Stimulated activated CD8-positive, alpha-beta memory T cell treated with anti-CD3 and anti-CD28 coated beads, Interleukin-4, amount 100 ng/mL, for 48 hours (primary cell): ENCODE results near the gene ACTL10.

Source experiments
- DNase-seq: peaks from one replicate; pipeline ENCODE4 v3.0.0-alpha.2; 2020

The ACTL10 gene

DNA sequence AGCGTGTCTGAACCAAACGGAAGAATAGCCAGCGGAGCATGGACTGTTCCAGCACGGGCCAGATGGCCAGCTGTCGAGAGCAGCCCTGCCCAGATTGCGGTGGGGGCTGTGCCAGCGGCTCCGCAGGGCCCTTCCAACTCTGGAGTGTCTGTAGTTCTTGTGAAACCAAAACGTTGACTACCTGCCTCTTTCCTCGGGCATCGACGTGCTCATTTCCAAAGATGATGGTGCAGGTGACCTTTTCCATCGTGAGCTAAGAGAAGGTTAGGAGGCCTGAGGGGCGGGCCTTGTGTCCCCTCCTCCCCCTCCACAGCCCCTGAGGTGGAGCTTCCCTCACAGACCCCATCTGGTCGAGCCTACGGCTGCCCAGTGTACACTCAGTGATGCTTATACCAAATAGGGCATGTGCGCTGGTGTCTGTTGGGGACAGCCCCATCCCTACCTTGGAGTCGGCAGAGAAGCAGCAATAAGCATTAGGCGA is 17.5 kb upstream of the ACTL10 start:
- no peak for DNase-seq

DNA sequence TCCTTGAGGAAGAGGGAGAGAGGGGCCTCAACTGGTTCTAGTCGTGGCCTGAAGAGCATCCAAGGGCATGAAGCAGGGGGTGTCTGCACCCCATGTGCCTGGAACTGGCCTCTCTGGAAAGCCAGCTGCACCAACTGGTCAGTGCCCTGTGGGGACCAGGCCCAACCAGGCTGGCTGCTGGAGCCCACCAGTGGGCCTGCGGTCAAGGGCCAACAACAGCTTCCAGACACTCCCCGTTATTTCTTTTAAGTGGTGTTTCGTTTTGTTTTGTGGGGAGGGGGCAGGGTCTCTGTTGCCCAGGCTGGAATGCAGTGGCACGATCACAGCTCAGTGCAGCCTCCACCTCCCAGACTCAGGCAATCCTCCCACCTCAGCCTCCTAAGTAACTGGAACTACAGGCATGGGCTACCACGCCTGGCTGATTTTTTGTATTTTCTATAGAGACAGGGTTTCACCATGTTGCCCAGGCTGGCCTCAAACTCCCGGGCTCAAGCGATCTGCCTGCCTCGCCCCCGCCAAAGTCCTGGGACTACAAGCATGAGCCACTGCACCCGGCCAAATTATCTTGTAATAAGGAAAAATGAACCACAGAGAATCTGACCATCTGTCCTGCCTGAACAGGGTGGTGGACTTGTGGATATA is 16.5 kb upstream of the ACTL10 start:
- DNase-seq, result no peak

DNA sequence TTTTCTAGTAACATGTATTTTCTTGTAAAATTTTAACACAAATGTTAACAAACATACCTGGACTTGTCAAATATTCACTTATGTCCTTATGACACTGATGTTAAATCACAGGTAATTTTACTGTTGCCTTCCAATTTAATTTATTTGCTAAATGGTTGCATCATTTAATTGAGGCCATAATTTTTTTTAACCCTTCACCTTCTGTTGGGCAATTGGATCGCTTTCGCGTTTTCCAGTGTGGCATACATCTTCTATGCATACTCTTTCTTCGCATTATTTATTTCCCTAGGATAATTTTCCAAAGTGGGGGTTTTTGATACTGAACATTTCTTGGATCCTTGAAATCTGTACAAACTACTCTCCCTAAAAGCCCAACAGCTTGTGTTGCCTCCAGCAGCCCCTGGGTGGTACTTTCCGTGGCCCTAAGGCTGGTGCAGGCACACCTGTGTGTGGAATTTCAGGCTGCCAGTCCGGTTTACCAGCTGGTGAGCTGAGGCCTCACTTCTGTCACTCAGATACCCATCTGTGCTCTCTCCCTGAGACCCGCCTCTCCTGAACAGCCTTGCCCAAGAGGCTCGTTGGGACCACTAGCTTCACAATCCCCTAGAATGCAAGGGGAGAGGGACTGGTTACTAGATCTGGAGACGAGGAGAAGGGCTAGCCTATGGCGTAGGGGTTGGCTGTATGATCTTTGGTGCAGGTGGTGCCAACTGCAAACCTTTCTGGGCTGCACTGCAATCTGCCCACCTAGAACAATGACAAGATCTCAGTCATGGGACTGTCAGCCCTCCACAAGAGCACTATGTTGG is 15.8 kb upstream of the ACTL10 start:
- DNase-seq, result no peak

DNA sequence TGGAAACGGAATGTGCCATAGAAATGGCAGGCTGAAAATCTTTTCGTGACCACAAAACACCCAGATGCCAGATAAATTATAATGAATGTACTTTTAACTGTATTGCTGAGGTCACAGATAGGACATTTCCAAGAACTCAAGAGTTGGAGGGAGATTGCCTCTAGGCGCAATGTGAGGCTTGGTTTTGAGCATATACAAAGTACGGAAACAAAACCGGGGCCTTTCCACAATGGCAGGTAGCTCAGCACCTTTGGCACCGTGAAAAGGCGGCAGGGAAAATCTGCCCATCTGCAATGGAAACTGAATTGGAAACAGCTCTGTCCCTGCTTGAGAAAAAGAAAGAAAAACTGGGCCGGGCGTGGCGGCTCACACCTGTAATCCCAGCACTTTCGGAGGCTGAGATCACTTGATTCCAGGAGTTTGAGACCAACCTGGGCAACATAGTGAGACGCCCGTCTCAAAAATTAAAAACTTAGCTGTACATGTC is 15.1 kb upstream of the ACTL10 start:
- DNase-seq, result no peak

DNA sequence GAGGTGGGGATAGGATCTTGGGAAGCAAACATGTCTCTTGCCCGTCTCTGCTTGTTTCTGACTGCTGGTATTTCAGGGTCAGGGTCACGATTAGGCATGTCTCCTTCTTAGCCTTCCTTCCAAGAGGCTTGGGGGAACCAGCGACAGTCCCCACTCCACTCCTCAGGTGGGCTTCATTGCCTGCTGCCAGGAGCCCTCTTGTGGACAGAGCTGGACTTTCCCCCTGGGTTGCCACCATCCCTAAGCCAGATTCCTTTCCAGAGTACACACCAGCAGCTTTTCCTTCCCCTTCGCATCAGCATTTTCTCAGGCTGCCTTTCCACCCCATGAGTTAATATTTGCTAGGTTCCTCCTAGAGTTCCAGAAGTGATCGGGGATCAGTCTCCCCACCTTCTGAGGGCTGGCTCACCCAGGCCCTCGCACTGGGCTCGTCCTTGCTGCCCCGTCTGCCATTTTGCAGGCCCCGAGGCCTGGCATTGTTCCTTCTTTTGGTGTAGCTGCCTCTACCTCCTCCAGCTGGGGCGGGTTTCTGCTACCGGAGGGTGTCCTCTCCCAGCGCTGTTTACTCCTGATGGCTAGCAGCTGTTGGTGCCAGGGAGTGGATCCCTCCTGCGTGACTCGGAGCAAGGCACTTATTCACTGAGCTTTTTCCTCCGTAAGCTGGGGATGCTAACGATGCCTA is 13.4 kb upstream of the ACTL10 start:
- peak; percentile 68 for DNase-seq

DNA sequence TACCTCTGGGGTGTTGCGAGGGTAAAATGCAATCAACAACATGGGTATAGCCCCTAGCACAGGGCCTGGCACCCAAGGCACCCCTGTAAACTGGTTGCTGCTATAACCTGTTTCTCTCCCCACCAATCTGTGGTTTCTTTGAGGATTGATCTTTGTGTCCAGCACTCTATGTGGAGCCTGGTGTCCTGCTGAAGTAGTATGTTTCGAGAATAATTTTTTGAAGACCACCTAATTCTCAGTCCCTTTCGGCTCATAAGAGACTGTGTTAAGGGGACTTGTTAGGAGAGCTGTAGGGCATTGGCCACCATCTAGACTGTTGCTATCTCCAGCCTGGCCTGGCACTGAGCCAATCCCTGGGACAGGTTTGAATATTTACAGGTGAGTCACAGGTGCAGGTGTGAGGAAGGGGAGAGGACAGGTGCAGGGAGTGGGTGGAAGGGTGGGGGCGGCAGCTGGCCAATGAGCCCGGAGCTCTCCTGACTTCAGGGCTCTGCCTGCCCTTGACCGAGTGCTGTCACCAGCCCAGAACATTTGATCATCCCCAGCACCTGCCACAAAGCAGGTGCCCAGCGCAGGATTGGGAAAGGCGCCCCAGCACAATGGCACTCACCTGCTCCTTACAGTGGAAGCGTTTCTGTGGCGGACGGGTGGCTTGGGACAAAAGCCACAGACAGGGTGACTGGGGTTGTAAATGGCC is 12.7 kb upstream of the ACTL10 start:
- DNase-seq, result no peak

DNA sequence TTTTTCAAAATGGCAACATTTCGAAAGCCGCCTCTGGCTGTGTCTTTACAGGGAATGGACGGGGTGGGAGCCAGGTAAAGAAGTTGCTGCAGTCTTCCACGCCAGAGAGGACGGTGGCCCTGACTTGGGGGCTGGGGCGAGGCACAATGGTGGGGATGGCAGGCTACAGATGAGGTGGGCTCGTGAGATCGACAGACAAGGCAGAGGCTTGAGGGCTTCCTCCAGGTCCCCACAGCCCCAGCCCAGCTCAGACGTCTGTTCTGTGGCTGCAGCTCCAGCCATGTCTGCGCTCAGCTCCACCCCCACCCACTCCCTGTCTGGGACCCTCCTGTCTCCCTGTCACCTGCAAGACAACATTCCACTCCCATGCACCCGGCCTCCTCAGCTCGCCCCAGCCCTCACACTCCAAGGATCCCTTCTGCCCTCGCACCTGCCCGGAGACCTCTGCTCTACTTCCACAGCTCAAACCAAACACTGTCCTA is 12.0 kb upstream of the ACTL10 start:
- DNase-seq, result no peak

DNA sequence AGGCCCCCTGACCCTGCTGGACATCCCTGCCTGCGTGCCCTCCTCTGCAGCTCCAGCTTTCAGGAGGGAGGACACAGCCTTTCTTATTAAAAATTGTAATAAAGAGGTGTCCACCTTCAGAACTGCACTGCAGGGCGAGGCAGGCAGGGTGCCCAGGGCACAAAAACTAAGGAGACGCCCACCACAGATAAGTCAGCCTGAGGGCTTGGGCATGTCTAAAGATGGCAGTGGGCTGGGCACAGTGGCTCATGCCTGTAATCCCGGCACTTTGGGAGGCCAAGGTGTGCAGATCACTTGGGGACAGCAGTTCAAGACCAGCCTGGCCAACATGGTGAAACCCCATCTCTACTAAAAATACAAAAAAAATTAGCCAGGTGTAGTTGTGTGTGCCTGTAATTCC is 11.6 kb upstream of the ACTL10 start:
- no peak for DNase-seq

DNA sequence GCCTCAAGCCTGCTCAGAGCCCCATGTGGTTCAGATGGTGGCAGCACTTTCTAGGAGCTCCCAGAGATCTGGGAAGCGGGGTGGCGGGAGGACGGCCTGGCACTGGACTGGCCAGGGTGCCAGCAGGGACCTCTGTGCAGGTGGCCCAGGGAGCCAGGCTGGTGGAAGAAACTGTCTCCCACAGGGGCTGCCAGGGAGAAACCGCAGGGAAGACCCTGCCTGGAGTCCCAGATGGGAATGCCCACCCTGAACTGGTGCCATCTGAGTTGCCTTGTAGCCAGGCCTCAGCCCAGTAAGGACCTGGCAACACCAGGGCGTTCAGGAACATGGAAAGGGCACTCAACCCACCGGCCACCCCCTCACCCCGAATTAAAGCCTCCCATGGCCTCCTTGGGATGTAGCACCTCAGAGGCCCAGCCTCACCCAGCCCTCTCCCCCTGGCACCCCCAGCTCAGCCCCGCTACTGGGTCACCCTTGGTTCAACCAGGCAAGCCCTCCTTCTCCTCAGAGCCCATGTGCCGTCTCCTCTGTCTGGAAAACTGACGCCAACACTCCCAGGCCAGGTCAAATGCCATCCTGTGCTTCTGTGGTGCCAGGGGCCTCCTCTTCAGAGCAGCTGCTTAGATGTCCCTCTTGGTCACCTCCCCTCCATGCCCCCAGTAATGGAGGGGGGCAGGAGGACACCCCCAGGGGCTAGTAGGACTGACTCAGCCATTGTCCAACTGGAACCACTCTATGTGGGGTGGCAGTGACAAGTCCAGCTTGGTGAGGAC is 10.5 kb upstream of the ACTL10 start:
- no peak for DNase-seq

DNA sequence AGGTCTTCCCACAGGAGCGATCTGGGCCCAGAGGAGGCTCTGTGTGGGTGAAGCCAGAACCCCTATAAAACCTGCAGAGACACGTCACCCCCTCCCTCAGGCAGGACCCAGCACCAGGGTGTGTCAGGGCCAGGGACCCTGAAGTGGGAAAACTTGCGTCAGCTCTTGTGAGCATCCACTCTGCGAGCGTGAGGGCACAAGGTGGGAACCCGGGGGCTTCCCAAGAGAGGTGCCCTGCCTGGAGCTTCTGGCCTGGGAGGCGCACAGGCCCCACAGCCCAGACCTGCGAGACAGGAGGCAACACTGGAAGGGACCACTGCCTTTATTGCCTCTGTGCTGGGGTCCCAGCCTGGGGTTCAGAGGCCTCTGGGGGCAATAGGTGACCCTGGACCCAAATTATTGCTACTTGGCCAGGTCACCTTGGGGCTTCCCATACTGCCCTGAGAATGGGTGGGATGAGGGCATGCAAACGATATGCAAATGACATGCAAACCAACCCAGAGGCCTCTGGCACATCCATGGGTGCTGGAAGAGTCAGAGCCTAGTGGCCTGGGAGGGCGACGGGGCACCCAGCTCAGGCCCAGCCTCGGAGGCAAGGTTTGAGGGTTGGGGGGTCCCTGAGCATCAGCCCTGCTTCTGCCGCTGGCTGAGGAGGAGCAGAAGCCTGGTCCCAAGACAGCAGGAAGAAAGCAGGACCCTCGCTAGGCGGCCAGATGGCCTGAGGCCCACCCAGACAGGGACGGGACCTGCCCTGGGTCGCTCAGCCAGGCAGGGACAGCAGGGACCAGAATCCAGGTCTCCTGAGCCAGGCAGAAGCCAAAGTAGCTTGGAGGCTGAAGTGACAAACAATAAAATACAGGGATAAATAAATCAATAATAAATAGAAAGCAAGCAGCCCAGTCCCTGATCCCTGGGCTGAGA is 9.7 kb upstream of the ACTL10 start:
- no peak for DNase-seq

DNA sequence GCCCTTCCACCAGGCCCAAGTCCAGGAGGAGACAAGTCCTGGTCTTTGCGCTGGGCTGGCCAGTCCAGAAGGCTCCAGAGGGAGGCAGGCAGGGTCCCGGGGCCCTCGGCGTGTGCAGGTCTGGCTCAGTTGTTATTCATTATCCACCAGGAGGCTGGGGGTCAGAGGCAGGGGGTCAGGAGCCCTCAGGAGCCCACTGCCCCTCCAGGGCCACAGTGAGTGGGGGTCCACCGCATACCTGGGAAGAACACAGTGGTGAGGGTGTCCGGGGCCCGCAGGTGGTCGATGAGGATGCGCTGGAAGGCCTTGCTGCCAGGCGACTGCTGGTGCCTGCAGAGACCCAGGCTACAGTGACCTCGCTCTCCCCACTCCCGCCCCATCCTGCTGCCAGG is 9.0 kb upstream of the ACTL10 start:
- no peak for DNase-seq

DNA sequence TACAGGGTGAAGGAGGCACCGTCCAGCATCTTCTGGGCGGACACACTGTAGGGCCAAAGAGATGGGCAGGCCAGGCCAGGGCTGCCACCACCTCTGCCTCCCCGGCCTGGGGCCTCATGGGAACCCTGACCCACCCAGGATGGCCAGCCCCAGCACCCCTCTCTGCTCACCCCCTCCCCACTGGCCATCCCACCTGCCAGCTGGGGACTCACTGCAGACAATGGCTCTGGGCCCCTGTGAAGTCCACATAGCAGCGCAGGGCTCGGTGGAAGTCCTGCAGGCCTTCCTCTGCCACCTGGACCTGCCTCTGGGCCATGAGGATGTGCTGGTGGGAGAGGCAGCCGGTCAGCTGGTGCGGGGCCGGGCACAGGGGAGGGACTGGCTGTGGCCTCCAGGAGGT is 8.2 kb upstream of the ACTL10 start:
- DNase-seq, result no peak

DNA sequence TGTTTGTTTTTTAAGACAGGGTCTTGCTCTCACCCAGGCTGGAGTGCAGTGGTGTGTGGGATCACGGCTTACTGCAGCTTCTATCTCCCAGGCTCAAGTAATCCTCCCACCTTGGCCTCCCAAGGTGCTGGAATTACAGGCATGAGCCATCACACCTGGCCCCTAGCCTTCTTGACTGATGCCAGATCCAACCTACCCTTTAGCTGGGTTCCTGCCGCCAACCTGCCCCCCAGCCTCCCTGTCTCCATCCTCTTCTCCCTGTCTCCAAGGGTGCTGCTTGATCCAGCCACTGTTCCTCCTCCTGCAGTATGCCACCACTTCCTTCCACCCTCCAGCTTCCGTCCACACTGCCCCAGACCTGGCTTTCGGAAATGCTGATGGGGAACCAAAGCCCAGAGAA is 7.8 kb upstream of the ACTL10 start:
- no peak for DNase-seq

DNA sequence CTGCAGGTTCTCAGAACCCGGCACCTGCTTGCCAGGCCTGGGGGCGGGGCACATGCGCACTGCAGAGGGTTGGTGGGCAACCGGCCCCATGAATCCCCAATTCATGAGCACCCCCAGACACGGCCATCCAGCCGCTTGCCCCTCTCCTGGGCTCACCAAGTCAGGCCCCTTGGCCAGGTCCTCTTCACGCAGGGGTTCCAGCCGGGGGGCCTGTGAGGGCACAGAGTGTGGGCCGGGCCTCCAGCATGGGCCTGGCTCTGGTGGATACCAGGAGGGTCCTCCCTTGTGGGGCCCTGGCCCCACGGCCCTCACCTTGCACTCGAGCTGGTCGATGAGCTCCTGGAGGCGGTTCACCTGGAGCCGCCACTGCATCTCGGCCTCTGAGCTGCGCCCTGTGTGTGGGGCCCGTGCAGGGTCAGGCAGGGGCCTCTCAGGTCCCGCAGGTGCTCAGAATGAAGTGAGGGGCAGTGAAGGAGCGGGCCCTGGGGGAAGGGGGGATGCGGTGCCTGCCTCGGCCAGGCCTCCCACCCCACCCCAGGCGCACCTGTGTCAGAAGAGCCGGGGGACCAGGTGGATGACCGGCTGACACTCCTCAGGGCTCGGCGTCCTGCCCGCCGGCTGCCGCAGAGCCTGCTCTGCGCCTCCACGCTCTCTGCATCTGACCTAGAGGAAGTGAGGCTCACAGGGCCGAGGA is 7.3 kb upstream of the ACTL10 start:
- no peak for DNase-seq

DNA sequence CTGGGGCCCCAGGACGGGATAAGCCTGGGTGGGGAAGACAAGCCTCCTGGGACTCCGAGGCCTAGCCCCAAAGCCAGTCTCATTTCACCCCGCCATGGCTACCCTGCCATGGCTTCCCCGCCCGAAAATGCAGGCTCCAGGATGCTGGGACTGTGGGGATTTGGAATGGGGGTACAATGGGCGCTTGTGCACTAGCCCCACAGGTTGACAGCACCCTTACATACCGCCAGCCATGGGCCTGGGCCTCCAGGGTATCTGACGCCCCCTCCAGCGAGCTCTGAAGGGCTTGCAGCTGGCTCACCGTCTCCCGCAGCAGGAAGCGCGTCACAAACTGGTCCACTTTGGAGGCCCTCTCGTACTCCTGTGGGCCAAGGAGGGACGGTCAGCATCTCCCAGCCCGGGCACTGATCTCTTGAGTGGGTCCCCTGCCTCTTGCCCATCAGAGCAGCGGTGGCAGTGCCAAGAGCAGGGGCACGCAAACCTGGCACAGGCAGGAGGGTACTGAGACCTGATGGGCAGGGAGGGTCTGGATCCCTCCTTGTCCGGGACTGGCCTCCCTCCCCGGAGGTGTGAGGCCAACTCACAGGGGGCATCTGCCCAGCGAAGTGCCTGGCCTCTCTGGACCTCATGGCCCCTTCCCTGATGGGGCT is 6.6 kb upstream of the ACTL10 start:
- DNase-seq, result no peak

DNA sequence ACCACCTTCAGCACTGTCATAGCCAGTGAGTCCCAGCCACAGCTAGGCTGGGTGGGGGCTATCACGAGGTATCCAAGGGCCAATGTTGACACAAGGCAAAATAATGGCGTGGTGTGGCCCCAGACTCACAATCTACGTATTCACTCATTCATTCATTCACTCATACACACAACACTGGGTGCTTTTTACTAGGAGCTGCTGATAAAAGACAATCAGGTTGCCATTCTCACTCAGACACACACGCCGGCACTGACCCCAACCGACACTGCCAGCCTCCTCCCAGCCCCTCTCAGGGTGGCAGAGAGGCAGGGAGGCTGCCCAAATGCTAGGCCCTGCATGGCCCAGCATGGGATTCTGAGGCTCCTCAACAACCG is 6.1 kb upstream of the ACTL10 start:
- DNase-seq, result no peak

DNA sequence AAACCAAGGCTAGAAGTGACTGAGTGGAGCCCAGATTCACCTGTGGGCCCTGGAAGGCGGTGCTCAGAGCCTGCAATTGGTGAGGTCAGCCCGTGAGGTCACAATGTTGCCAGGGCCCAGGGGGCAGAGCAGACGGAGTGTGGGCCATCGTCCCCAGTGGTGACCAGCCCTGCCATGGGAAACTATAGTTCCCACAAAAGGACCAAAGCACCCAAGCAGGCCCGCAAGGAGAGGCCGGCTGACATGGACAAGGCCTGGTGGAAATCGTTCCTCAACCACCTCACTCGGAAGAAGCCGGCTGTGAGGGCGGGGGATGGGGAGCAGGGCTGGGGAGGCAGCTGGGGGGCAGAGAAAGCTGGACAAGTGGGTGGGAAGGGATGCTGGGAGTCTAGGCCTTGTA is 4.6 kb upstream of the ACTL10 start, which contains the start of gene C20orf144:
Gene C20orf144, plus strand, starts transcription at position 156 of the 400 bp plus-strand sequence. Its CDS starts 19 bp downstream, at position 175.
- no peak for DNase-seq

DNA sequence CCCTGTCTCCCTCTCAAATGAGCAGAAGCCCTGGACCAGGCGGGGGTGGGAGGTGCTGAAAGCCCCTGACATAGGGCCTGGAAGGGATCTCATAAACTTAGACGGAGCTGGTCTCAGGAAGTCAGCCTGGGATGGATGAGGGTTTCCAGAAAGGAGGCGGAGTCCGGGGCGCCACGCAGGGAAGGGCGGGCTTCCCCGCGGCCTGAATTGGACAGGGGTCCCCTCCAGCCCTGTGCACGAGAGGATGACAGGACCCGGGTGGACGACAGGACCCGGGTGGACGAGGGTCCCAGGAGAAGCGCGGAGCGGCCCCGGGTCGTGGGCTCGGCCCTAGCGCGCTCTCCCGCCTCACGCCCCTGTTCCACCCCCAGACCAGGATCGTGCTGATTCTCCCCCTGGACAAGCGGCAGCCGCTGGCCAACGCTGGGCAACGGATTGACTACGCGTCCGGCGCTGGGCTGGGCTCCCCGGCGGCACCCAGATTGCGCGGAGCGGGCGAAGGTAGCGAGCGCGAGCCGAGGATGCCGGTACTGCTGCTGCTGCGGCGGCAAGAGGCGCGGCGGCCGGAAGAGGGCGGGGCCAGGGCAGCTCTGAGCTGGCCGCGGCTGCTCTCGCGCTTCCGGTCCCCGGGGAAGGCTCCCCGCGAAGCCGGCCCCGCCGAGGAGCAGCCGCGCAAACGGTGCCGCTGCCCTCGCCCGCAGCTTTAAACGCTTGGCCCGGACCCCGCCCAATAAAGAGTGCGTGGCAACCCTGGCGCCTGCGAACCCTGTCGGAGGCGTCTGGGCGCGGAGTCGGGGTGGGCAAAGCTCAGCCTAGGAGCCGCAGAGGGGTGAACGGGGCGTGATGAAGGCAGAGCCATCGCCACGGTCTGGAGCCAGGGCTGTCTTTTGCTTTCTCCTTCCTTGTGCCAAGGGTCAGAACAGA is 3.3 kb upstream of the ACTL10 start:
- DNase-seq, result peak; percentile 87
